ENCODE measurements around the gene LTBP3.

LTBP3 gene

GRCh38 chr11:65578134-65578533 is 20.0 kb upstream of the LTBP3 start:
- peak overlapping the region; percentile 76 for H3K27ac Mint-ChIP-seq

DNA sequence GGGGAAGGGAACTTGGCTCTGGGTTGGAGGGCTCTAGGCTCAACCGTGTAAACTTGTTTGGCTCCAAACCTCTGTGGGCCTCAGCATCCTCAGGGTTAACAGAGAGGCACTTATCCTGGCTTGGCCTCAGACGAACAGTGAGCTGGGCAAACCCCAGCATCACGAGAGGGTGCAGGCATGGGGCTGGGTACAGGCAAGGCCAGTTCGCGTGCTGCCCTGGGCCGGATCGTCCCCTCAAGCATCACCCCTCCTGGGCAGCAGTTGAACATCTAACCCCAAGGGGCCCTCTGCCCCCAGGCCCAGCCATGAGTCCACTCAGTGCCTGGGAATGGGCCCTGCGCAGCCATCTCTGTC is 19.6 kb upstream of the LTBP3 start:
- Mint-ChIP-seq H3K27me3 (no peaks in the 10 kb centered on the region), H3K4me3 (peak overlapping the region; percentile 55), H3K36me3 (peaks cover 2% of the 10 kb centered on the region), H3K27ac (no peak overlapping the region), H3K4me1 (ENCODE audit: low read depth) (peaks cover 37% of the 10 kb centered on the region), H3K9me3 (ENCODE audit: low read depth) (no peaks in the 10 kb centered on the region)

More at GRCh38 chr11:65578134-65578533, 20.0 kb upstream of the LTBP3 start:
- H3K4me1 Mint-ChIP-seq (ENCODE audit: low read depth) = peaks cover 35% of the 10 kb centered on the region
- peak overlapping the region; percentile 68 for H3K4me3 Mint-ChIP-seq
- H3K36me3 Mint-ChIP-seq = no peaks in the 10 kb centered on the region
- H3K9me3 Mint-ChIP-seq (ENCODE audit: low read depth) = no peaks in the 10 kb centered on the region
- no peaks in the 10 kb centered on the region for H3K27me3 Mint-ChIP-seq

GRCh38 chr11:65576867-65577755 is 19.0 kb upstream of the LTBP3 start:
- Mint-ChIP-seq H3K27me3 (no peaks in the 10 kb centered on the region), H3K9me3 (ENCODE audit: low read depth) (no peaks in the 10 kb centered on the region), H3K4me1 (ENCODE audit: low read depth) (peaks cover 40% of the 10 kb centered on the region), H3K4me3 (peak overlapping the region; percentile 85), H3K27ac (peak overlapping the region; percentile 72), H3K36me3 (peaks cover 2% of the 10 kb centered on the region)

- Mint-ChIP-seq H3K9me3 (ENCODE audit: low read depth) (no peaks in the 10 kb centered on the region), H3K27ac (peak overlapping the region; percentile 72), H3K27me3 (no peaks in the 10 kb centered on the region), H3K4me3 (peak overlapping the region; percentile 85), H3K36me3 (peaks cover 4% of the 10 kb centered on the region), H3K4me1 (ENCODE audit: low read depth) (peaks cover 47% of the 10 kb centered on the region)
Measured at GRCh38 chr11:65576232-65576866, 18.2 kb upstream of the LTBP3 start.

GRCh38 chr11:65575568-65576231 is 17.5 kb upstream of the LTBP3 start, which contains the start of gene EHBP1L1:
TSS of gene EHBP1L1 (plus strand) at chr11:65576053. CDS start at chr11:65576303, 250 bp downstream.
- H3K36me3 Mint-ChIP-seq = peaks cover 4% of the 10 kb centered on the region
- H3K27me3 Mint-ChIP-seq = no peaks in the 10 kb centered on the region
- H3K9me3 Mint-ChIP-seq (ENCODE audit: low read depth) = no peaks in the 10 kb centered on the region
- H3K4me1 Mint-ChIP-seq (ENCODE audit: low read depth) = peaks cover 50% of the 10 kb centered on the region
- peak within 1 kb of the TSS; percentile 90 for H3K4me3 Mint-ChIP-seq
- peak within 1 kb of the TSS; percentile 91 for H3K27ac Mint-ChIP-seq

- Mint-ChIP-seq H3K4me3 (peak overlapping the region; percentile 90), H3K9me3 (ENCODE audit: low read depth) (no peaks in the 10 kb centered on the region), H3K4me1 (ENCODE audit: low read depth) (peaks cover 52% of the 10 kb centered on the region), H3K27ac (peak overlapping the region; percentile 91), H3K36me3 (peaks cover 5% of the 10 kb centered on the region), H3K27me3 (no peaks in the 10 kb centered on the region)
Measured at GRCh38 chr11:65574811-65575567, 16.8 kb upstream of the LTBP3 start.

DNA sequence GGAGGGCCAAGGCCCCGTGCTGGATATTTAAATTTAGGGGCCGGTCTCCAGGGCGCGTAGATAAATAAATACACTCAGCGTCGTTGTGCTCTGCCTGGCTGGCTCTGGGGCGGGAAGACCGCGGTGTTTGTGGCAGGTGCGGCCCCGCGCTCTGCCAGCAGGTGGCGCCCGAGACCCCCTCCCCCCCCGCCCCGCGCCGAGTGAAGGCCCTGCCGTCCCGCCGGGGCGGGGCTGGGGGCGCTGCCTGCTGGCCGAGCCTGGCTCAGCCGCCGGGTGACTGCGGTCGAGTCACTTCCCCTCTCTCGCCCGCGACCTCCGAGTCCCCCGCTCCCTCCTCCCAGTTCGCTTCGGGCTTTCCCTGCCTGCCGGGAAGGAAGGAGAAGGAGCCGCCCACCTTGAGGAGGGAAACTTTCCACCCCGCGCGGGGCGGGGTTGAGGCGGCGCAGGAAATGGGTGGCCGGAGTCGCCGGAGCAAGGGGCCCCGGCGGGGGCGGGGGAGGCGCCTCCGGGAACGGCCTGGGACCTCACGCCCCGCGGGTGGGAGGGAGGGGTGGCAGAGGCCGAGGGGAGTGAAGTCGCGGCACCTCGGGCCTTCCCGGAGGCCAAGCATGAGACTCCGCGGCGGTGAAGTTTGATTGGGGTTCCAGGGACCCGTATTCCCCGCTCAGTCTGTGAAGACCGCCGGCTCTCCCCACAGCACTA is 16.1 kb upstream of the LTBP3 start:
- no peaks in the 10 kb centered on the region for H3K27me3 Mint-ChIP-seq
- H3K4me1 Mint-ChIP-seq (ENCODE audit: low read depth) = peaks cover 54% of the 10 kb centered on the region
- peaks cover 5% of the 10 kb centered on the region for H3K36me3 Mint-ChIP-seq
- H3K27ac Mint-ChIP-seq = peak overlapping the region; percentile 91
- H3K4me3 Mint-ChIP-seq = peak overlapping the region; percentile 90
- H3K9me3 Mint-ChIP-seq (ENCODE audit: low read depth) = no peaks in the 10 kb centered on the region

DNA sequence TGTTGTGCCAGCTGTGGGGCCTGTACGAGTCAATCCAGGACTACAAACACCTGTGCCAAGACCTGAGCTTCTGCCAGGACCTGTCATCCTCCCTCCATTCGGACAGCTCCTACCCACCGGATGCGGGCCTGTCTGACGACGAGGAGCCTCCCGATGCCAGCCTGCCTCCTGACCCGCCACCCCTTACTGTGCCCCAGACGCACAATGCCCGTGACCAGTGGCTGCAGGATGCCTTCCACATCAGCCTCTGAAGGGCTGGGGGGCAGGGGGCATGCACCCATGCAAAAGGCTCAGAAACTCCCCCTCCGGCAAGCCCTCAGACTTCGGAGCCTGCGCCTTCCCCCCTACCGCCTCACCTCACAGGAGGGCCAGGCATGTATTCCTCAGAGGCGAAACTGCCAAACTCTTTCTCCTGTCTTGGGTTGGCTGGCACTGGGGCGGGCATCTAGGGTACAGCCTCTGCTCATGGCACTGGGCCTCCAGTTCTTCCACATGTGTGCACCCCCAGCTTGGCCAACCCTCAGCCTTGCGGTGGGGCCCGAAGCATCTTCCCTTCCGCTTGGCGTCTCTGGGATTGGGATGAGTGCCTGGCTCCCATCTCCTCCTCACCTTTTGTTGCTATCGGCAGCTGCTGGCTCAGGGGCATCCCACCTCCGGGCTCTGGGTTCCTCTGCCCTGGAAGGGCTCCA is 15.4 kb upstream of the LTBP3 start:
- peaks cover 5% of the 10 kb centered on the region for H3K36me3 Mint-ChIP-seq
- no peaks in the 10 kb centered on the region for H3K27me3 Mint-ChIP-seq
- H3K4me1 Mint-ChIP-seq (ENCODE audit: low read depth) = peaks cover 58% of the 10 kb centered on the region
- no peaks in the 10 kb centered on the region for H3K9me3 Mint-ChIP-seq (ENCODE audit: low read depth)
- peak overlapping the region; percentile 87 for H3K4me3 Mint-ChIP-seq
- H3K27ac Mint-ChIP-seq = peak overlapping the region; percentile 84

DNA sequence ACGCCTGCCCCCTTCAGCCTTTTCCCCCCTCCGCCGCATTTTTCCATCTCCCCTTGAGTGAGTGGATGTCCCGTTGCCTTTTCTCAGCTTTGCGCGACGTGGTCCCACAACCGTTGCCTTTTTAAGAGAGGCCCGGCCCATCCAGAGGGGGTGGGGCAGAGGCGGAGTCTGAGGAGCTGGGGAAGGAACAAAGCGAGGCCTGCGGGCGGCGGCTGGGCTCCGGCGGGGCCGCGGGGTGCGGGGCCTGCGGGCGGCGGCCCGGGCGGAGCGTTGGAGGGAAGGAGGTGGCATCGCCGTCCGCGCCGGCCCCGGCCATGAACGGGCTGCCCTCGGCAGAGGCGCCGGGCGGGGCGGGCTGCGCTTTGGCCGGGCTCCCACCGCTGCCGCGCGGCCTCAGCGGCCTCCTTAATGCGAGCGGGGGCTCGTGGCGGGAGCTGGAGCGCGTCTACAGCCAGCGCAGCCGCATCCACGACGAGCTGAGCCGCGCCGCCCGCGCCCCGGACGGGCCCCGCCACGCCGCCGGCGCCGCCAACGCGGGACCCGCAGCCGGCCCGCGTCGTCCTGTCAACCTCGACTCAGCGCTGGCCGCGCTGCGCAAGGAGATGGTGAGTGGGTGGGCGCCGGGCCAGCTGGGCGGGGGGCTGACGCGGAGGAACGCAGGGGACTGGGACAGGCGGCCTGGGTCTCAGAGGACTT is 14.3 kb upstream of the LTBP3 start, which contains the start of gene FAM89B:
Gene FAM89B, plus strand, starts transcription at position 183 of the 696 bp plus-strand sequence. Its CDS starts 132 bp downstream, at position 315.
- no peaks in the 10 kb centered on the region for H3K27me3 Mint-ChIP-seq
- H3K9me3 Mint-ChIP-seq (ENCODE audit: low read depth) = no peaks in the 10 kb centered on the region
- H3K4me1 Mint-ChIP-seq (ENCODE audit: low read depth) = peaks cover 54% of the 10 kb centered on the region
- peak within 1 kb of the TSS; percentile 99 for H3K4me3 Mint-ChIP-seq
- H3K27ac Mint-ChIP-seq = peak within 1 kb of the TSS; percentile 83
- peaks cover 8% of the 10 kb centered on the region for H3K36me3 Mint-ChIP-seq

DNA sequence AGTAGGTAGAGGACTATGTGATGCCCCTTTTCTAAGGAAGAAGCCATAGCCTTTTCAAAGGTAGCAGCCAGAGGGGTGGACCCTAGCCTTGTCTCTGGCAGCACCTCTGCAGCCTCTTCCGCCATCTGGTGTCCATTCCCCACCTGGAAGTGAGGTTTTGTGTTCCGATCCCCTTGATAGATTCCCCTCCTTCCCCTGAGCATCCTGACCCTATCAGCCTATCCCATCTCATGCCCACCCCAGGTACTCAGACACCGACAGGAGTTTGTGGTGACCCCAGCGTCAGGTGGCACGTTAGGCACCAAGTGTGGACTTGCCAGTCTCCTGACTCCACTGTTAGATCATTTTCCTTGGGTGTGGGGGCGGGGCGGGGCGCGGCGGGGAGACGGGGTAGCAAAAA is 13.8 kb upstream of the LTBP3 start:
- Mint-ChIP-seq H3K36me3 (peaks cover 8% of the 10 kb centered on the region), H3K9me3 (ENCODE audit: low read depth) (no peaks in the 10 kb centered on the region), H3K27me3 (no peaks in the 10 kb centered on the region), H3K4me1 (ENCODE audit: low read depth) (peaks cover 58% of the 10 kb centered on the region), H3K4me3 (peak overlapping the region; percentile 99), H3K27ac (peak overlapping the region; percentile 83)

GRCh38 chr11:65571420-65571819 is 13.3 kb upstream of the LTBP3 start:
- Mint-ChIP-seq H3K9me3 (ENCODE audit: low read depth) (no peaks in the 10 kb centered on the region), H3K27me3 (no peaks in the 10 kb centered on the region), H3K27ac (peak overlapping the region; percentile 83), H3K36me3 (peaks cover 8% of the 10 kb centered on the region), H3K4me3 (peak overlapping the region; percentile 99), H3K4me1 (ENCODE audit: low read depth) (peaks cover 58% of the 10 kb centered on the region)

DNA sequence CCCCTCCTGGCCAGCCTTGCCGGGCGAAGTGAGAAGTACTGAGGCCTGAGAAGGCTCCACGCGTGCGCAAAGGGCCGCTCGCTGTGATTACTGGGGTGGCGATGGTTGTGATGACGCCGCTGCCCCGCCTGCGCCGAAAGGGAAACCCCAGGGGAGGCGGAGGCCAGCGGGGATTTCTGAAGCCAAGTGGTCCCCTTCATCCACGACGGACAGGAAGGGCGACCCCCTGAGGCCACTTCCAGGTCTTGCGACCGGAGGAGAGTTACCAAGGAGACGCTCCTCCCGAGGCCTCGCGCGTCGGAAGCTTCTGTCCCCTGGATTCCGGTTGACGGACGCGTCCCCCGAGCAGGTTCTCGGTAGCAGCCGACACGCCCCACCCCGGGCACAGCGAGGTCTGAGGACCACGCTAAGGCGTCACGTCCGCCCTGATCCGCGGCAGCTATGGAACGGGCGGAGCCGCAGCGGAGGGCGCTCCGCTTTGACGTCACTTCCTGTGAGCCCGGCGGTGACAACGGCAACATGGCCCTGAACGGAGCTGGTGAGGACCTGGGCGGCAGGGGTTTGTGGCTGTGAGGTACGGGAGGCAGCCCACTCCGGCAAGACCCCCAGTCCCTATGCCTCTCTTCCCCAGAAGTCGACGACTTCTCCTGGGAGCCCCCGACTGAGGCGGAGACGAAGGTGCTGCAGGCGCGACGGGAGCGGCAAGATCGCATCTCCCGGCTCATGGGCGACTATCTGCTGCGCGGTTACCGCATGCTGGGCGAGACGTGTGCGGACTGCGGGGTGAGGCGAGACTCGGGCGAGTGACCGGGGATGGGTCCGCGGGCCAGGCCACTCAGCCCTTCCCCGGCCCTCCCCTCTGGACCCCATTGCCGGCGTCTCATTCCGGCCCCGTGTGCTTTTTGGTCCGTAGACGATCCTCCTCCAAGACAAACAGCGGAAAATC is 12.1 kb upstream of the LTBP3 start, which contains the start of gene ZNRD2:
Gene ZNRD2, plus strand, starts transcription at position 505 of the 946 bp plus-strand sequence. Its CDS starts 15 bp downstream, at position 520.
- Mint-ChIP-seq H3K9me3 (ENCODE audit: low read depth) (no peaks in the 10 kb centered on the region), H3K27me3 (no peaks in the 10 kb centered on the region), H3K4me3 (peak within 1 kb of the TSS; percentile 99), H3K4me1 (ENCODE audit: low read depth) (peaks cover 65% of the 10 kb centered on the region), H3K27ac (peak within 1 kb of the TSS; percentile 99), H3K36me3 (peaks cover 8% of the 10 kb centered on the region)

Measured in activated naive CD8-positive, alpha-beta T cell (primary cell).